Measurements from ENCODE around the gene UBA6. TPM values are rescaled to one million over a fixed set of nuclear protein-coding genes. Genes with fewer than 3 reads are reported as not detected.
A peak's percentile ranks its signal among the peaks of the same experiment; 100 is the strongest.

Gene UBA6
- total RNA-seq, 1 donor from 2014 or later: 141 TPM

DNA sequence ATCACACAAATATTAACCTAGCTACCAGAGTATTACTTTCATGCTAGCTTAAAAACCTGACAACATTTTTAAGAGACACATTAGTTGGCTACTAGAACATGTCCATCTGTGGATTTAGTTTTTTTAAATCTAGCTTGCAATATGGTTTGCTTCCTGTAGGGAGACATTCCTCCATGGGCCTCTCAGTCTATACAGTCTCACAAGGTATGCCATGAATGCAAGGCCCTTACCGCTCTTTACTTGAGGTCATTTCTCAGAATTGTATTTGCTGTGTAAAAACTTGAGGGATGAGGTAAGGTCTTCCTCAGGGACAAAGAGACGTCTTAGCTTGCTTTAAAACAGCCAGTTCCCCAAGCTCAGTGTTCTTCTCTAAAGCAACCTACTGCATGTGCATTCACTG lies 26.9 kb downstream of the UBA6 start:
- H2AFZ ChIP-seq (ENCODE audit: low read depth, low read length): no peak overlapping the region
- FAIRE-seq (no peak), DNase-seq (ENCODE audit: low read depth) (no peak)
- H3K36me3 Mint-ChIP-seq (ENCODE audit: low read depth, unreplicated experiment): peaks cover 25% of the 10 kb centered on the region
- peaks cover 6% of the 10 kb centered on the region for H3K4me1 Mint-ChIP-seq (ENCODE audit: low read depth, unreplicated experiment)
- no peaks in the 10 kb centered on the region for H4K20me1 ChIP-seq (ENCODE audit: insufficient read depth, low read length)
- H3K27ac ChIP-seq (ENCODE audit: low read depth, low read length): no peak overlapping the region
- H3K4me3 ChIP-seq (ENCODE audit: insufficient read depth, low read depth, low read length): no peak overlapping the region
- H3K9ac ChIP-seq (ENCODE audit: low read length): no peak overlapping the region
- H3K9me3 Mint-ChIP-seq (ENCODE audit: unreplicated experiment): no peaks in the 10 kb centered on the region
- peaks cover 45% of the 10 kb centered on the region for H3K36me3 ChIP-seq (ENCODE audit: insufficient read depth, low read length)
- no peaks in the 10 kb centered on the region for H3K4me1 ChIP-seq (ENCODE audit: insufficient read depth, low read length)
- TF ChIP-seq EZH2 (IDR thresholded peaks at IDR 0.05; ENCODE audit: insufficient read depth, low read length): no peak
- TF ChIP-seq, protein P1, sequence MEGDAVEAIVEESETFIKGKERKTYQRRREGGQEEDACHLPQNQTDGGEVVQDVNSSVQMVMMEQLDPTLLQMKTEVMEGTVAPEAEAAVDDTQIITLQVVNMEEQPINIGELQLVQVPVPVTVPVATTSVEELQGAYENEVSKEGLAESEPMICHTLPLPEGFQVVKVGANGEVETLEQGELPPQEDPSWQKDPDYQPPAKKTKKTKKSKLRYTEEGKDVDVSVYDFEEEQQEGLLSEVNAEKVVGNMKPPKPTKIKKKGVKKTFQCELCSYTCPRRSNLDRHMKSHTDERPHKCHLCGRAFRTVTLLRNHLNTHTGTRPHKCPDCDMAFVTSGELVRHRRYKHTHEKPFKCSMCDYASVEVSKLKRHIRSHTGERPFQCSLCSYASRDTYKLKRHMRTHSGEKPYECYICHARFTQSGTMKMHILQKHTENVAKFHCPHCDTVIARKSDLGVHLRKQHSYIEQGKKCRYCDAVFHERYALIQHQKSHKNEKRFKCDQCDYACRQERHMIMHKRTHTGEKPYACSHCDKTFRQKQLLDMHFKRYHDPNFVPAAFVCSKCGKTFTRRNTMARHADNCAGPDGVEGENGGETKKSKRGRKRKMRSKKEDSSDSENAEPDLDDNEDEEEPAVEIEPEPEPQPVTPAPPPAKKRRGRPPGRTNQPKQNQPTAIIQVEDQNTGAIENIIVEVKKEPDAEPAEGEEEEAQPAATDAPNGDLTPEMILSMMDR (IDR thresholded peaks at IDR 0.05; ENCODE audit: insufficient read depth, low read depth, low read length): no peak
- no peak overlapping the region for H3K4me2 ChIP-seq (ENCODE audit: low read length)
- no peaks in the 10 kb centered on the region for H3K79me2 ChIP-seq (ENCODE audit: insufficient read depth, low read length)
- no peaks in the 10 kb centered on the region for H3K27me3 ChIP-seq (ENCODE audit: insufficient read depth, low read length)
- H3K4me3 Mint-ChIP-seq (ENCODE audit: unreplicated experiment): no peak overlapping the region
- H3K9me3 ChIP-seq (ENCODE audit: insufficient read depth, low read depth, low read length): no peaks in the 10 kb centered on the region
- H3K27me3 Mint-ChIP-seq (ENCODE audit: low read depth, unreplicated experiment): no peaks in the 10 kb centered on the region
- peak overlapping the region; percentile 93 for H3K27ac Mint-ChIP-seq (ENCODE audit: unreplicated experiment)

DNA sequence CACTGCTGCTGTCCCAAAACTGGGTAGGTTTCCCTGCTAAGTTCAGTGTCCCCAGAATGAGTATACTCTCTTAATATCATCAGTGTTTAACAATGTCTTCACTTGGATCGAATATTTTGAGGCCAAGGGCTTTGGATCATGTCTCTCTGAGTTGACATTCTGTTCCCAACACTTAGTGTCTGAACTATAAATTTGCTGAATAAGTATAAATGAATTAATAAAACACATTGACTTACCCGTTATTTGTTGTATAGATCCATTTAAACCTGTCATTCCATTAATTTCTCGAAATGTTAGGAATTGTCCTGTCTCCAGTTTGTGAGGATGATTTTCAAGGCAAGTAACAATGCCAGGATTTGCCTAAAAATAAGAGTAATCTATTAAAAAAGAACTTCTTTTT lies 32.6 kb downstream of the UBA6 start:
- Histone ChIP-seq H3K79me2 (ENCODE audit: insufficient read depth, low read length) (no peaks in the 10 kb centered on the region), H3K27ac (ENCODE audit: low read depth, low read length) (no peak overlapping the region), H3K4me2 (ENCODE audit: low read length) (no peak overlapping the region), H4K20me1 (ENCODE audit: insufficient read depth, low read length) (no peaks in the 10 kb centered on the region), H3K9me3 (ENCODE audit: insufficient read depth, low read depth, low read length) (no peaks in the 10 kb centered on the region), H3K36me3 (ENCODE audit: insufficient read depth, low read length) (peaks cover 29% of the 10 kb centered on the region), H2AFZ (ENCODE audit: low read depth, low read length) (no peak overlapping the region), H3K4me1 (ENCODE audit: insufficient read depth, low read length) (no peaks in the 10 kb centered on the region), H3K9ac (ENCODE audit: low read length) (no peak overlapping the region), H3K27me3 (ENCODE audit: insufficient read depth, low read length) (no peaks in the 10 kb centered on the region), H3K4me3 (ENCODE audit: insufficient read depth, low read depth, low read length) (no peak overlapping the region)
- no peak for FAIRE-seq
- Mint-ChIP-seq H3K27me3 (ENCODE audit: low read depth, unreplicated experiment) (no peaks in the 10 kb centered on the region), H3K27ac (ENCODE audit: unreplicated experiment) (no peak overlapping the region), H3K4me1 (ENCODE audit: low read depth, unreplicated experiment) (no peaks in the 10 kb centered on the region), H3K36me3 (ENCODE audit: low read depth, unreplicated experiment) (peaks cover 16% of the 10 kb centered on the region), H3K4me3 (ENCODE audit: unreplicated experiment) (no peak overlapping the region), H3K9me3 (ENCODE audit: unreplicated experiment) (no peaks in the 10 kb centered on the region)
- TF ChIP-seq, protein P1 (IDR thresholded peaks at IDR 0.05; ENCODE audit: insufficient read depth, low read depth, low read length): no peak
- no peak for TF ChIP-seq EZH2 (IDR thresholded peaks at IDR 0.05; ENCODE audit: insufficient read depth, low read length)
- DNase-seq (ENCODE audit: low read depth): no peak

DNA sequence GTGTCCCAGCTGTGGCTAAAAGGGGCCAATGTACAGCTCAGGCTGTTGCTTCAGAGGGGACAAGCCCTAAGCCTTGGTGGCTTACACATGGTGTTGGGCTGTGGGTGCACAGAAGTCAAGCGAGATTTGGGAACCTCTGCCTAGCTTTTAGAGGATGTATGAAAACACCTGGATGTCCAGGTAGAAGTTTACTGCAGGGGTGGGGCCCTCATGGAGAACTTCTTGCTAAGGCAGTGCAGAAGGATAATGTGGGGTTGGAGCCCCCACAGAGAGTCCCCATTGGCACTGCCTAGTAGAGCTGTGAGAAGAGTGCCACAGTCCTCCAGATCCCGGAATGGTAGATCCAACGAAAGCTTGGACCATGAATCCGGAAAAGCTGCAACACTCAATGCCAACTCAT lies 40.5 kb downstream of the UBA6 start:
- H3K9me3 ChIP-seq (ENCODE audit: insufficient read depth, low read depth, low read length): no peaks in the 10 kb centered on the region
- Mint-ChIP-seq H3K27me3 (ENCODE audit: low read depth, unreplicated experiment) (no peaks in the 10 kb centered on the region), H3K4me3 (ENCODE audit: unreplicated experiment) (no peak overlapping the region), H3K4me1 (ENCODE audit: low read depth, unreplicated experiment) (no peaks in the 10 kb centered on the region), H3K36me3 (ENCODE audit: low read depth, unreplicated experiment) (peaks cover 33% of the 10 kb centered on the region), H3K27ac (ENCODE audit: unreplicated experiment) (no peak overlapping the region), H3K9me3 (ENCODE audit: unreplicated experiment) (no peaks in the 10 kb centered on the region)
- no peaks in the 10 kb centered on the region for H3K27me3 ChIP-seq (ENCODE audit: insufficient read depth, low read length)
- no peak overlapping the region for H2AFZ ChIP-seq (ENCODE audit: low read depth, low read length)
- no peak overlapping the region for H3K4me3 ChIP-seq (ENCODE audit: insufficient read depth, low read depth, low read length)
- TF ChIP-seq, protein P1 (IDR thresholded peaks at IDR 0.05; ENCODE audit: insufficient read depth, low read depth, low read length): no peak
- no peak for TF ChIP-seq EZH2 (IDR thresholded peaks at IDR 0.05; ENCODE audit: insufficient read depth, low read length)
- DNase-seq (ENCODE audit: low read depth): no peak
- H3K4me2 ChIP-seq (ENCODE audit: low read length): no peak overlapping the region
- H3K79me2 ChIP-seq (ENCODE audit: insufficient read depth, low read length): no peaks in the 10 kb centered on the region
- no peak for FAIRE-seq
- H3K4me1 ChIP-seq (ENCODE audit: insufficient read depth, low read length): no peaks in the 10 kb centered on the region
- no peak overlapping the region for H3K9ac ChIP-seq (ENCODE audit: low read length)
- H4K20me1 ChIP-seq (ENCODE audit: insufficient read depth, low read length): no peaks in the 10 kb centered on the region
- H3K36me3 ChIP-seq (ENCODE audit: insufficient read depth, low read length): peaks cover 31% of the 10 kb centered on the region
- H3K27ac ChIP-seq (ENCODE audit: low read depth, low read length): no peak overlapping the region

All from astrocyte (in vitro differentiated cells and primary cell).